Hepatocyte (in vitro differentiated cells): ENCODE results near the gene ZMYM2. TPM values are rescaled to one million over a fixed set of nuclear protein-coding genes. Genes with fewer than 3 reads are reported as not detected.

Source experiments
- DNase-seq: peaks from one replicate; pipeline ENCODE4 v3.0.0-alpha.2; 2016; ENCODE audit warnings: low spot score
- H2AFZ ChIP-seq: fragments of 200-600 bp; sonication (generic); 2 replicates; pipeline ENCODE4 v1.6.0; 2016; ENCODE audit warnings: antibody characterized with exemption, mild to moderate bottlenecking
- H3K27ac ChIP-seq: fragments of 200-600 bp; sonication (generic); 2 replicates; pipeline ENCODE4 v1.5.1; 2016; ENCODE audit warnings: mild to moderate bottlenecking
- H3K27me3 ChIP-seq: fragments of 200-600 bp; sonication (generic); 2 replicates; pipeline ENCODE4 v1.6.1; 2016
- H3K36me3 ChIP-seq: fragments of 200-600 bp; sonication (generic); replicated peaks from 2 replicates; pipeline ENCODE4 v1.5.1; 2016; ENCODE audit warnings: low read depth; ENCODE audit not compliant: insufficient read depth
- H3K4me1 ChIP-seq: fragments of 200-600 bp; sonication (generic); 2 replicates; pipeline ENCODE4 v1.5.1; 2016; ENCODE audit warnings: mild to moderate bottlenecking, moderate library complexity; ENCODE audit not compliant: insufficient read depth
- H3K4me2 ChIP-seq: fragments of 200-600 bp; sonication (generic); 2 replicates; pipeline ENCODE4 v1.6.0; 2016
- H3K4me3 ChIP-seq: fragments of 200-600 bp; sonication (generic); 2 replicates; pipeline ENCODE4 v1.5.1; 2016; ENCODE audit warnings: mild to moderate bottlenecking
- H3K79me2 ChIP-seq: fragments of 200-600 bp; sonication (generic); 2 replicates; pipeline ENCODE4 v1.6.0; 2017; ENCODE audit warnings: mild to moderate bottlenecking
- H3K9me2 ChIP-seq: fragments of 200-600 bp; sonication (generic); replicated peaks from 2 replicates; pipeline ENCODE4 v1.6.0; 2017; ENCODE audit warnings: mild to moderate bottlenecking; ENCODE audit not compliant: insufficient read depth
- H3K9me3 ChIP-seq: fragments of 200-600 bp; sonication (generic); 2 replicates; pipeline ENCODE4 v1.5.1; 2016; ENCODE audit warnings: low read depth, mild to moderate bottlenecking
- H4K20me1 ChIP-seq: fragments of 200-600 bp; sonication (generic); 2 replicates; pipeline ENCODE4 v1.6.0; 2016; ENCODE audit warnings: mild to moderate bottlenecking; ENCODE audit not compliant: insufficient read depth, poor library complexity, severe bottlenecking
- EZH2 ChIP-seq: fragments of 200-600 bp; sonication (generic); IDR thresholded peaks from 2 replicates; pipeline ENCODE4 v1.6.1; 2016; ENCODE audit warnings: antibody characterized with exemption, mild to moderate bottlenecking, borderline replicate concordance
- EZH2phosphoT487 ChIP-seq: fragments of 200-600 bp; sonication (generic); IDR thresholded peaks from one replicate; pipeline ENCODE4 v1.6.1; 2018; ENCODE audit warnings: antibody characterized with exemption, mild to moderate bottlenecking, low read depth, moderate library complexity; ENCODE audit not compliant: unreplicated experiment, severe bottlenecking
- WGBS: methylation state at CpG from one replicate; pipeline ENCODE4 v1.1.6; 2016; ENCODE audit warnings: low lambda C conversion rate; ENCODE audit errors: missing lambda C conversion rate; 5-methylcytosine and 5-hydroxymethylcytosine counted together
- polyA plus RNA-seq: library from polyadenylated mRNA; unstranded; fragments of >200 nt; fragmentation: Nextera tagmentation; extraction: Ambion mirVana; gene quantifications from 2 replicates; pipeline ENCODE4 v1.2.1, GENCODE V29; 2016
- total RNA-seq: library from RNA; depleted of rRNA; stranded (reverse); fragments of >200 nt; gene quantifications from 2 replicates; pipeline ENCODE4 v1.2.3, GENCODE V29; 2014
- TF ChIP-seq, protein P1 (sequence below): fragments of 200-600 bp; sonication (generic); IDR thresholded peaks from 2 replicates; pipeline ENCODE4 v1.5.1; 2016; ENCODE audit warnings: antibody characterized with exemption, mild to moderate bottlenecking; ENCODE audit not compliant: poor library complexity

Gene ZMYM2
- total and polyA plus RNA-seq, 2 experiments from 2014 or later = 25.2 to 91.1 TPM

- Histone ChIP-seq H3K9me2 (no peaks in the 10 kb centered on the region), H3K4me3 (no peak overlapping the region), H3K9me3 (no peaks in the 10 kb centered on the region), H3K4me1 (peaks cover 5% of the 10 kb centered on the region), H3K79me2 (no peaks in the 10 kb centered on the region), H3K36me3 (no peaks in the 10 kb centered on the region), H3K27ac (no peak overlapping the region), H3K4me2 (no peak overlapping the region), H2AFZ (no peak overlapping the region), H3K27me3 (no peaks in the 10 kb centered on the region), H4K20me1 (no peaks in the 10 kb centered on the region)
- WGBS = 100% methylated on average over 2 of the region's 2 CpGs
- no peak for TF ChIP-seq EZH2phosphoT487
- no peak for TF ChIP-seq EZH2
- TF ChIP-seq, protein P1, sequence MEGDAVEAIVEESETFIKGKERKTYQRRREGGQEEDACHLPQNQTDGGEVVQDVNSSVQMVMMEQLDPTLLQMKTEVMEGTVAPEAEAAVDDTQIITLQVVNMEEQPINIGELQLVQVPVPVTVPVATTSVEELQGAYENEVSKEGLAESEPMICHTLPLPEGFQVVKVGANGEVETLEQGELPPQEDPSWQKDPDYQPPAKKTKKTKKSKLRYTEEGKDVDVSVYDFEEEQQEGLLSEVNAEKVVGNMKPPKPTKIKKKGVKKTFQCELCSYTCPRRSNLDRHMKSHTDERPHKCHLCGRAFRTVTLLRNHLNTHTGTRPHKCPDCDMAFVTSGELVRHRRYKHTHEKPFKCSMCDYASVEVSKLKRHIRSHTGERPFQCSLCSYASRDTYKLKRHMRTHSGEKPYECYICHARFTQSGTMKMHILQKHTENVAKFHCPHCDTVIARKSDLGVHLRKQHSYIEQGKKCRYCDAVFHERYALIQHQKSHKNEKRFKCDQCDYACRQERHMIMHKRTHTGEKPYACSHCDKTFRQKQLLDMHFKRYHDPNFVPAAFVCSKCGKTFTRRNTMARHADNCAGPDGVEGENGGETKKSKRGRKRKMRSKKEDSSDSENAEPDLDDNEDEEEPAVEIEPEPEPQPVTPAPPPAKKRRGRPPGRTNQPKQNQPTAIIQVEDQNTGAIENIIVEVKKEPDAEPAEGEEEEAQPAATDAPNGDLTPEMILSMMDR = no peak
- no peak for DNase-seq
These were observed 172.1 kb downstream of the ZMYM2 start for GRCh38 chr13:20130652-20131051.

GRCh38 chr13:20131057-20131832 lies 172.7 kb downstream of the ZMYM2 start:
- peaks cover 5% of the 10 kb centered on the region for H3K4me1 ChIP-seq
- no peaks in the 10 kb centered on the region for H3K79me2 ChIP-seq
- TF ChIP-seq EZH2phosphoT487 = no peak
- TF ChIP-seq, protein P1 = no peak
- TF ChIP-seq EZH2 = no peak
- whole genome bisulfite sequencing = 70% methylated on average over 11 of the region's 11 CpGs
- H3K9me2 ChIP-seq = no peaks in the 10 kb centered on the region
- no peak for DNase-seq
- H3K9me3 ChIP-seq = no peaks in the 10 kb centered on the region
- no peaks in the 10 kb centered on the region for H3K27me3 ChIP-seq
- H3K4me2 ChIP-seq = no peak overlapping the region
- H3K4me3 ChIP-seq = no peak overlapping the region
- no peak overlapping the region for H2AFZ ChIP-seq
- no peaks in the 10 kb centered on the region for H4K20me1 ChIP-seq
- no peaks in the 10 kb centered on the region for H3K36me3 ChIP-seq
- H3K27ac ChIP-seq = no peak overlapping the region

DNA sequence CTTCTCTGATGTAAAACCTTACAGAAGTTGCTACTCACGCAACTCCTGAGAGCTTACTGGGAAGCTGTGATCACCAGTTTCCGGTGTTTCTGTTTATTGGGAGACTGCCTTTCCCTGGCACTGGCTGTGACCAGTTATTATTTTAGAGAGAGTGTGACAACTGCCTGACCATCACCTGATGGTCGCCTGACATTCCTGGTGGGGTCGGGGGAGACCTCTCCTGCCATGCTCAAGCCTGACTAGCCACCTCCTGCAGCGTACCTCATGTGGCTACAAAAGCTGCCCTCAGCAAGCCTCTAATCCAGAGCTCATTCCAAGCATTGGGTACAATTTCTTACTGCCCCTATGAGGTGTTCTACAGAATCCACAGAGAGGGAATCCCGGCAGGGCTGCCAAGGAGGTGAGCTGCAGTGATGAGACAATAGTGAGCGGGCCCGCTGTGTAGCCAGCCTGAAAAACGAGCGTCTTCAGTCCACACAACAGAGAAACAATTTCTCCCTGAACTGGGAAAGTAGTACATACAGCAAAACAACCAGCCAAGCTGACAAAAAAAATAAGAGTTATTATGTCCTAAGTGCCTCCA lies 173.6 kb downstream of the ZMYM2 start:
- H4K20me1 ChIP-seq = no peaks in the 10 kb centered on the region
- no peak for DNase-seq
- H3K79me2 ChIP-seq = no peaks in the 10 kb centered on the region
- no peak overlapping the region for H3K27ac ChIP-seq
- peaks cover 10% of the 10 kb centered on the region for H3K4me1 ChIP-seq
- H3K36me3 ChIP-seq = no peaks in the 10 kb centered on the region
- no peaks in the 10 kb centered on the region for H3K9me2 ChIP-seq
- TF ChIP-seq EZH2phosphoT487 (no peak), EZH2 (no peak)
- TF ChIP-seq, protein P1 = no peak
- WGBS = 92% methylated on average over 10 of the region's 10 CpGs
- no peak overlapping the region for H2AFZ ChIP-seq
- no peak overlapping the region for H3K4me3 ChIP-seq
- H3K27me3 ChIP-seq = peaks cover 8% of the 10 kb centered on the region
- H3K4me2 ChIP-seq = no peak overlapping the region
- no peaks in the 10 kb centered on the region for H3K9me3 ChIP-seq
